IMR-90 (cell line): ENCODE results near the gene PRTG. TPM values are rescaled to one million over a fixed set of nuclear protein-coding genes. Genes with fewer than 3 reads are reported as not detected.

ENCODE experiments used
- ATAC-seq: fragments of 200-7000 bp; cut with Tn5 transposase; 2 replicates; pipeline ENCODE4 v1.9.1; 2020; ENCODE audit warnings: low read depth, mild to moderate bottlenecking, moderate library complexity
- BruUV-seq: library from RNA; stranded (reverse); fragments of 400-500 nt; replicated peaks from 2 replicates; lab custom pipeline; 2021; lab: Mats Ljungman, UMichigan
- CTCF ChIA-PET: fragments of 300-600 bp; formaldehyde crosslinking; extraction: SDS; loops from one replicate; lab custom pipeline; 2021; ENCODE audit warnings: antibody characterized with exemption; lab: Yijun Ruan, JAX
- POLR2A ChIA-PET: fragments of 300-600 bp; sonication (Branson Sonifier 250); formaldehyde crosslinking; loops from one replicate; lab custom pipeline; 2022; ENCODE audit warnings: antibody characterized with exemption; ENCODE audit not compliant: unreplicated experiment; lab: Charles Lee
- DNase-seq: peaks from one replicate; pipeline ENCODE4 v3.0.0; 2013
- H2AFZ ChIP-seq: replicated peaks from 2 replicates; pipeline ENCODE3; 2013; ENCODE audit warnings: low read length, mild to moderate bottlenecking; ENCODE audit not compliant: poor library complexity
- H2AK5ac ChIP-seq: 2 replicates; pipeline ENCODE4 v1.6.1; 2013; ENCODE audit warnings: low read depth, low read length, inconsistent platforms
- H2AK9ac ChIP-seq: replicated peaks from 2 replicates; pipeline ENCODE3; 2013; ENCODE audit warnings: mild to moderate bottlenecking, low read depth, low read length, moderate library complexity; ENCODE audit not compliant: poor library complexity
- H2BK120ac ChIP-seq: 2 replicates; pipeline ENCODE4 v1.6.1; 2013; ENCODE audit warnings: low read depth, low read length, inconsistent platforms
- H2BK15ac ChIP-seq: 3 replicates; pipeline ENCODE4 v1.6.1; 2013; ENCODE audit warnings: low read depth, low read length, inconsistent platforms
- H2BK20ac ChIP-seq: 2 replicates; pipeline ENCODE4 v1.6.1; 2013; ENCODE audit warnings: low read depth, mild to moderate bottlenecking, inconsistent platforms, low read length, moderate library complexity
- H2BK5ac ChIP-seq: 2 replicates; pipeline ENCODE4 v1.6.1; 2013; ENCODE audit warnings: mild to moderate bottlenecking, low read depth, low read length, inconsistent platforms; ENCODE audit not compliant: poor library complexity, severe bottlenecking
- H3K14ac ChIP-seq: replicated peaks from 2 replicates; pipeline ENCODE4 v1.6.1; 2013; ENCODE audit warnings: low read depth, low read length, inconsistent platforms
- H3K18ac ChIP-seq: 2 replicates; pipeline ENCODE4 v1.6.1; 2013; ENCODE audit warnings: low read depth, low read length, control low read depth
- H3K23ac ChIP-seq: 2 replicates; pipeline ENCODE4 v1.6.1; 2013; ENCODE audit warnings: low read depth, low read length, inconsistent platforms
- H3K27ac ChIP-seq: 2 replicates; pipeline ENCODE4 v1.5.1; 2013; ENCODE audit warnings: mild to moderate bottlenecking, control low read depth, low read length; ENCODE audit not compliant: insufficient read depth
- H3K27me3 ChIP-seq: 2 replicates; pipeline ENCODE4 v1.6.1; 2013; ENCODE audit warnings: low read length; ENCODE audit not compliant: control insufficient read depth, insufficient read depth
- H3K36me3 ChIP-seq: 2 replicates; pipeline ENCODE4 v1.6.1; 2013; ENCODE audit warnings: low read length, mixed read lengths; ENCODE audit not compliant: control insufficient read depth, insufficient read depth
- H3K4ac ChIP-seq: 2 replicates; pipeline ENCODE4 v1.6.1; 2013; ENCODE audit warnings: low read depth, low read length, inconsistent platforms
- H3K4me1 ChIP-seq: 2 replicates; pipeline ENCODE4 v1.6.1; 2013; ENCODE audit warnings: low read length, mixed read lengths; ENCODE audit not compliant: control insufficient read depth, insufficient read depth
- H3K4me2 ChIP-seq: 2 replicates; pipeline ENCODE4 v1.6.1; 2013; ENCODE audit warnings: low read depth, mild to moderate bottlenecking, control low read depth, low read length, moderate library complexity
- H3K4me3 ChIP-seq: 2 replicates; pipeline ENCODE4 v1.5.1; 2013; ENCODE audit warnings: low read depth, mild to moderate bottlenecking, control low read depth, low read length, moderate library complexity; ENCODE audit not compliant: insufficient read depth
- H3K56ac ChIP-seq: 2 replicates; pipeline ENCODE4 v1.6.1; 2013; ENCODE audit warnings: low read length, inconsistent platforms; ENCODE audit not compliant: insufficient read depth; ENCODE audit errors: extremely low read depth
- H3K79me1 ChIP-seq, 2 experiments: 2 replicates each; pipeline ENCODE4 v1.6.1; 2013; ENCODE audit warnings: low read length in 2 of 2, inconsistent platforms in 1 of 2, low read depth in 1 of 2
- H3K9ac ChIP-seq: 2 replicates; pipeline ENCODE4 v1.6.1; 2013; ENCODE audit warnings: low read depth, low read length, control low read depth
- H3K9me1 ChIP-seq: 2 replicates; pipeline ENCODE4 v1.6.1; 2013; ENCODE audit warnings: low read length, inconsistent platforms; ENCODE audit not compliant: insufficient read depth
- H3K9me3 ChIP-seq: 2 replicates; pipeline ENCODE4 v1.6.1; 2013; ENCODE audit warnings: low read length; ENCODE audit not compliant: control insufficient read depth, insufficient read depth
- H4K20me1 ChIP-seq: 2 replicates; pipeline ENCODE4 v1.6.1; 2013; ENCODE audit warnings: low read length, inconsistent platforms; ENCODE audit not compliant: insufficient read depth
- H4K5ac ChIP-seq: 2 replicates; pipeline ENCODE4 v1.6.1; 2013; ENCODE audit warnings: mild to moderate bottlenecking, low read depth, low read length, control low read depth
- H4K8ac ChIP-seq, 2 experiments: 2 replicates each; pipeline ENCODE4 v1.6.1; 2013; ENCODE audit warnings: low read depth in 2 of 2, low read length in 2 of 2, control low read depth in 1 of 2, inconsistent platforms in 1 of 2
- H4K91ac ChIP-seq: 2 replicates; pipeline ENCODE4 v1.6.1; 2013; ENCODE audit warnings: low read depth, low read length, inconsistent platforms; ENCODE audit not compliant: insufficient read depth
- BHLHE40 ChIP-seq: fragments of 150-350 bp; IDR thresholded peaks from 2 replicates; pipeline ENCODE4 v1.6.1; 2016; ENCODE audit warnings: mild to moderate bottlenecking, low read depth, low read length
- CEBPB ChIP-seq: IDR thresholded peaks from 2 replicates; pipeline ENCODE4 v1.6.1; 2012; ENCODE audit warnings: low read depth, low read length, improper control_type of control experiment
- CHD1 ChIP-seq: IDR thresholded peaks from 2 replicates; pipeline ENCODE4 v1.6.1; 2012; ENCODE audit warnings: low read depth, low read length, improper control_type of control experiment
- CTCF ChIP-seq: conservative IDR thresholded peaks from 2 replicates; pipeline ENCODE4 v1.5.1; 2012; ENCODE audit warnings: mild to moderate bottlenecking, low read depth, low read length, improper control_type of control experiment
- ELK1 ChIP-seq: fragments of 150-350 bp; IDR thresholded peaks from 2 replicates; pipeline ENCODE4 v1.6.1; 2016; ENCODE audit warnings: low read depth, mild to moderate bottlenecking, low read length, moderate library complexity, borderline replicate concordance
- FOS ChIP-seq: fragments of 150-350 bp; IDR thresholded peaks from 2 replicates; pipeline ENCODE4 v1.6.1; 2016; ENCODE audit warnings: low read depth, low read length
- MAFK ChIP-seq: IDR thresholded peaks from 2 replicates; pipeline ENCODE4 v1.6.1; 2012; ENCODE audit warnings: low read depth, low read length, improper control_type of control experiment
- MAZ ChIP-seq: IDR thresholded peaks from 2 replicates; pipeline ENCODE4 v1.6.1; 2012; ENCODE audit warnings: low read depth, mild to moderate bottlenecking, low read length, improper control_type of control experiment, moderate library complexity, borderline replicate concordance
- MXI1 ChIP-seq: IDR thresholded peaks from 2 replicates; pipeline ENCODE4 v1.6.1; 2012; ENCODE audit warnings: low read depth, mild to moderate bottlenecking, low read length, moderate library complexity, borderline replicate concordance
- NFE2L2 ChIP-seq: fragments of 150-350 bp; IDR thresholded peaks from 2 replicates; pipeline ENCODE4 v1.6.1; 2016; ENCODE audit warnings: low read depth, mild to moderate bottlenecking, low read length
- POLR2A ChIP-seq: IDR thresholded peaks from 2 replicates; pipeline ENCODE4 v1.6.1; 2012; ENCODE audit warnings: mild to moderate bottlenecking, low read depth, low read length
- RAD21 ChIP-seq: IDR thresholded peaks from 2 replicates; pipeline ENCODE4 v1.6.1; 2012; ENCODE audit warnings: low read length, improper control_type of control experiment
- RCOR1 ChIP-seq: IDR thresholded peaks from 2 replicates; pipeline ENCODE4 v1.6.1; 2012; ENCODE audit warnings: mild to moderate bottlenecking, low read length, improper control_type of control experiment; ENCODE audit not compliant: insufficient replicate concordance
- RFX5 ChIP-seq: IDR thresholded peaks from 2 replicates; pipeline ENCODE4 v1.8.0; 2012; ENCODE audit warnings: low read depth, mild to moderate bottlenecking, low read length, moderate library complexity
- SMC3 ChIP-seq: fragments of 150-350 bp; IDR thresholded peaks from 2 replicates; pipeline ENCODE4 v1.6.1; 2016; ENCODE audit warnings: low read depth, mild to moderate bottlenecking, antibody characterized with exemption, low read length, moderate library complexity
- USF2 ChIP-seq: fragments of 150-350 bp; IDR thresholded peaks from 2 replicates; pipeline ENCODE4 v1.6.1; 2017; ENCODE audit warnings: mild to moderate bottlenecking, antibody characterized with exemption, low read length, low read depth
- WGBS, 2 experiments: methylation state at CpG; one replicate each; pipeline versions ENCODE4 v1.1.5 to v1.1.7; 2013; ENCODE audit warnings: missing lambda C conversion rate in 2 of 2; ENCODE audit not compliant: insufficient read length in 1 of 2; ENCODE audit errors: extremely low coverage in 2 of 2; 5-methylcytosine and 5-hydroxymethylcytosine counted together
- dilution Hi-C: fragments of 300-500 bp; cut with HindIII; formaldehyde crosslinking; loops from one replicate; pipeline ENCODE4 v1.14.3; 2018; ENCODE audit warnings: low sequenced_read_pairs; ENCODE audit not compliant: unreplicated experiment
- in situ Hi-C: fragments of 300-500 bp; cut with MboI; formaldehyde crosslinking; loops from 3 replicates; pipeline ENCODE4 v1.14.3; 2019; ENCODE audit warnings: low sequenced_read_pairs, inconsistent platforms, mixed read lengths
- intact Hi-C: fragments of 100-400 bp; cut with micrococcal nuclease; formaldehyde crosslinking; loops from 2 replicates; pipeline ENCODE4 v1.10.0; 2022
- polyA plus RNA-seq, 3 experiments: library from polyadenylated mRNA; depleted of rRNA; stranded (reverse); fragments of >200 nt; gene quantifications; 2 replicates each; pipeline ENCODE4 v1.2.3, GENCODE V29; 2012; ENCODE audit warnings: low replicate concordance in 1 of 3
- total RNA-seq: library from RNA; depleted of rRNA; stranded (reverse); fragments of >200 nt; gene quantifications from 2 replicates; pipeline ENCODE4 v1.2.3, GENCODE V29; 2012

PRTG gene
- total and polyA plus RNA-seq, 2 of the 4 experiments (the other 2 are of a cell fraction), result 0.99 to 1.4 TPM

DNA sequence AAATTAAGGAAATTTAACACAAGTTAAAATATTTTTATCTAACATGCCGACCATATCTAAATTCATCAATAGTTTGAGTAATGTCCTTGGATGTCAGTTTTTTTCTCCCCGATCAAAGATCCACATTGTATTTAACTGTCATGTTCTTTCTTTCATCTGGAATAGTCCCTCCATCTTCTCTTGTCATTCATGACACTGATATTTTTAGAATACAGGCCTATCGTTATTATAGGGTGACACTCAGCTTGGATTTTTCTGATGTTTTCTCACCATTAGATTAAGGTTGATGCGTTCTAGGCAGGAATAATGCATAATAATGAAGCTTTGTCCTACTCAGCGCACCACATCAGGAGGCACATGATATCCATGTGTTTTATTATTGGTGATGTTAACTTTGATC, 141.6 kb downstream of the PRTG start:
- dilution Hi-C loops, result no loop called here
- ChIA-PET CTCF (no interaction called here), POLR2A (no interaction called here)

More for the DNA sequence above, 141.6 kb downstream of the PRTG start:
- WGBS, 2 experiments, result no CpG with 5 or more reads among the region's 5 CpGs
- Histone ChIP-seq H4K91ac (no peak overlapping the region), H2BK5ac (no peak overlapping the region), H3K27ac (no peak overlapping the region), H3K9me1 (no peaks in the 10 kb centered on the region), H4K8ac (no peak overlapping the region), H3K79me1 (no peaks in the 10 kb centered on the region), H2BK20ac (no peak overlapping the region), H4K20me1 (no peaks in the 10 kb centered on the region), H3K36me3 (no peaks in the 10 kb centered on the region), H3K4me2 (no peak overlapping the region), H4K5ac (no peak overlapping the region), H3K18ac (no peak overlapping the region), H3K56ac (no peak overlapping the region), H2AFZ (no peak overlapping the region), H3K4me3 (no peak overlapping the region), H3K9me3 (no peaks in the 10 kb centered on the region), H3K27me3 (no peaks in the 10 kb centered on the region), H3K23ac (no peak overlapping the region), H2BK120ac (no peak overlapping the region), H3K4me1 (no peaks in the 10 kb centered on the region), H3K14ac (no peak overlapping the region), H3K4ac (no peak overlapping the region), H2AK5ac (no peak overlapping the region), H2BK15ac (no peak overlapping the region), H3K9ac (no peak overlapping the region), H2AK9ac (no peak overlapping the region)
- TF ChIP-seq BHLHE40, result no peak
- TF ChIP-seq NFE2L2, result no peak
- TF ChIP-seq MXI1, result no peak
- TF ChIP-seq RCOR1, result no peak
- no peak for TF ChIP-seq MAFK
- TF ChIP-seq RAD21, result no peak
- TF ChIP-seq MAZ, result no peak
- TF ChIP-seq RFX5, result no peak
- no peak for TF ChIP-seq FOS
- TF ChIP-seq POLR2A, result no peak
- no peak for TF ChIP-seq USF2
- no peak for TF ChIP-seq CTCF
- no peak for TF ChIP-seq ELK1
- no peak for TF ChIP-seq CHD1
- no peak for TF ChIP-seq SMC3
- TF ChIP-seq CEBPB, result no peak
- intact Hi-C loops (no loop called here), in situ Hi-C loops (no loop called here)
- no peak for ATAC-seq
- no TSS peak for BruUV-seq
- DNase-seq, result no peak
